Glomerular visceral epithelial cell (primary cell): ENCODE measurements around the gene C2orf92.
"Not testable (repeated sequence)": the region's sequence is repeated elsewhere in the genome, so short reads cannot be mapped to it uniquely, and the experiment has no call there.

Experiments used
- DNase-seq: peaks from one replicate; pipeline ENCODE4 v3.0.0-alpha.2; 2016; ENCODE audit errors: extremely low spot score

Gene C2orf92

GRCh38 chr2:97693476-97693875, 24.0 kb downstream of the C2orf92 start:
- no peak for DNase-seq

DNA sequence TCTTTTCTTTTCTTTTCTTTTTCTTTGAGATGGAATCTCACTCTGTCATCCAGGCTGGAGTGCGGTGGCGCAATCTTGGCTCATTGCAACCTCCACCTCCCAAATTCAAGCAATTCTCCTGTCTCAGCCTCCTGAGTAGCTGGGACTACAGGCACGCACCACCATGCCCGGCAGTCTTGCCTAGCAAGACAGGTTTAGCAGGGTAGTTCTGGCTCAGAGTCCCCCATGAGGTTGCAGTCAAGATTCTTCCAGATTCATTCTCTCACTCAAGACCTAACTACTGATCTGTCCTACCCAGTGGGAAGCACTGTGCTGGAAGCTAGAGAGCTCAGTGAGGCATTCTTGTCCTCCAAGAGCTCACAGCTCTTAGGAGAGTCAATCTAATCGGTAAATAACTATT, 26.2 kb downstream of the C2orf92 start:
- no peak for DNase-seq

DNA sequence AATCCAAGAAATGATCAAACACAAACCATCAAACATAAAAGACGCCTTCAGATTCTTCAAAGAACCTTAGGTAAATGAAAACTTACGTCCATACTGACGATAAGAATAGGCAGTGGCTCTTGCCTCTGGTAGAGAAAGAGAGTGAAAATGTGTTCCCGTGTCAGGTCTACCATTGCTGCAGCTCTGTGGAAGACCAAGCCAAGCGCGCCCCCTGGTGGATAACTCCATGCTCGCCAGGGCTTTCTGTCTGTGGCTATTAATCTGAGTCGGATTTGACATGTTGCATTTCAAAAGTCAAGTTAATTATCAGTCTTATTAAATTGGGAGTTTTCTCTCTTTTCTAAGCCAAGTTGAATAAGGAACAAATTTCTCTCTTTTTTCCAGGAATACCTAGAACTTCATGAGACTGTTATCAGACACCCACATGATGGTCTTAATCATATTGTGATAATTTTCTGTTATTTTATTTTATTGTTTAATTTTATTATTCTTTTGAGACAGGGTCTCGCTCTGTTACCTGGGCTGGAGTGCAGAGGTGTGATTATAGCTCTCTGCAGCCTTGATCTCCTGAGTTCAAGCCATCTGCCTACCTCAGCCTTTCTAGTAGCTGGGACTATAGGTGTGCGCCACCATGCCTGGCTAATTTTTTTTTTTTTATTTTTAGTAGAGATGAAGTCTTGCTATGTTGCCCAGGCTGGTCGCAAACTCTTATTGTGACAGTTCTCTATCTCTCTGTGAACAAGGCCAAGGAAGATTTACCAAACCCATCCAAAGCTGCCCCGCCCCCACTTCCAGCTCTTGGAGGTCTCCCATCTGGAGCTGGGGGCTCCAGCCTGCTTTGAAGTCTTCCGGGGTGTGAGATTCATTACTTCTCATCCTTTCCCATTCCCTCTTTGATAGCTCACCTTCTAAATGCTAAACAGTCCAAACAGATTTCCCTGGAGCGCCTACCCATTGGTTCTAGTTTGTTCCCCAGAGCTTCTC, 28.0 kb downstream of the C2orf92 start:
- peak; percentile 85 for DNase-seq

DNA sequence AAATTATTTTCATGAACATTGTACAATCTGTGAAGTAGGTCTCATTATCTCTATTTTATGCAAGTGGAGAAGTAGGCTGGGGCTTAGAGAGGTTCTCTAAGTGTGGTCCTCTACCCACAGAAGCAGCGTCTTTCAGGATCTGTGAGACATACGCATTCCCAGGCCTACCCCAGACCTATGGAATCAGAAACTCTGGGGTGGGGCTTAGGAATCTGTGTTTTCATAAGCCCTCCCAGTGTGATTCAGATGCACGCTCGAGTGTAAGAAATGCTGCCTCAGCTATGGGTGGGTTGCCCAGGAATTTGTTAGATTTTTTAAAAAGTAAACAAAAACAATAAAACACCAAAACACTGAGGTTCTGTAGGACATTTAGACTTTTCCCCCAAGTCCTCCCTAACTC, 29.0 kb downstream of the C2orf92 start:
- DNase-seq: no peak

DNA sequence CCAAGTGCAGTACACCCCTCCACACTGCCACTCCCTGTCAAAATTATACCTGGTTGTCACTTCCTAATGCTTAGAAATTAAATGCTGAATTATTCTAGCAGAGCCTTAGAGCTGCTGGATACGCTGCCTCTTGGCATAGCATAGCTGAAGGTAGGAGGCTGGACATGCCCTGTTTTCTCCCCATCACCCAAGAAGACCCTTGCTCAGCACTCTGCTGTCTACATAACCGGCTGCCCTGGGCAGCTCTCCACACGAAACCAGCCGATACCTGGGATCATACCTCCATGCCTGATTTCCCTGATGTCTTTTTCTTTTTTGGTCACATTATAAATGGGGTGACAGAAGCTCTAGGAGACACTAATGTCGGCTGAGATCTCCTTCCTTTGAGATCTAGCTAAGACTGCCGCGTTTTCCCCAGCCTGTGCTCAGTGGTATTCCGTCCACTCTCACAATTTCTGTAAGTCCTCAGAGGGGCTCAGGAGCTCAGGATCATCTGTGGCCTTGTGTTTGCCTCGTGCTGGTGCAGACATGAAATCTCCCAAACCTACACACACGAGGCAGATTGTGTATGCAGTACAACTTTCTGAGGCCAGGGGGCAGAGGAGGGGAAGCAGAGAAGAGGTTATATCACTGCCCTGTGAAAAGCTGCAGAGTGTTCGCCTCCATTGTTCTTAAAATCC, 30.4 kb downstream of the C2orf92 start:
- peak; percentile 46 for DNase-seq

DNA sequence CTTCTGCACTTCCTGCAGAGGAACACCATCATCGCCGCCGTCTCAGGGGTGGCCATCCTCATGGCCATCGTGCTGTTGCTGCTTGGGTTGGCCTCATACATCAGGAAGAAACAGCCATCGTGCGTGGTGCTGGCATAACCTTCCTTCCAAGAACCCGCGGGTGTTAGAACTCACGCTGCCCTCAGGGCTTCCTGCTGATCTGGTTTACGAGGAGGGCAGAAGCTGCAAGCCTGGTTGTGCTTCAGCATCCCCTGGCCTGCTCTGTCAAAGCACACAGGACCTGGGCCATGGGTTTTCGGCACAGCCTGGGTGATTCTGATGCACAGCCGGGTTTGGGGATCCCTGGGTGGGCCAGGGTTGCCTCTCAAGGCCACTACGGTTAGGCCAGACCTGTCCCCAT, 31.7 kb downstream of the C2orf92 start:
- no peak for DNase-seq

DNA sequence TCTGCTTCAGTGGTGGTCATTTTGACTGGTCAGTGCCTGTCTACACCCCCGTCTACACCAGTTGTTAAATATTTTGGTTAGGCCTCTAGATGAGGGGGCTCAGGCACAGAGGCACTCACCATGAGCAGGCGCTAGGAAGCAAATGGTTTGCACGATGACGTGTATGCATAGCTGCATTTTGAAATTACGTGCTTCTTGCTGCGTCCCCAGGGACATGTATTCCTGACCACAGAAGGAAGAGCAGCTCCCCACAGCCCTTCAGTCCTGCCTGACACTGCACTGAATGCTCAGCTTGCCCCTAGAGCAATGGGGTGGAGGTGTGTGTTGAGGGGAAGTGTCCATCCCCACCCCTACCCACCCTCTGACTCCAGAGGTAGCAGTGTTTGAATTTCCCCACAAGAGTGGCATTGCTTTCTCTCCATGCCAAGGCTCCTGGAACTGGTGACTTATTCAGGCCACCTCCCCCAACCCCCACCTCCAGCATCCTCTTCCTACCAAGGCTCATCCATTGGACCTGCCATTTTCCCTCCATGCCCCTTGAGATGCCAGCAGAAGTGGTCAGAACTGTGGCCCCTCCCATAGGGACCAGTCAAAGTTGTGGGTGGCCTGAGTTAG, 32.4 kb downstream of the C2orf92 start:
- no peak for DNase-seq

DNA sequence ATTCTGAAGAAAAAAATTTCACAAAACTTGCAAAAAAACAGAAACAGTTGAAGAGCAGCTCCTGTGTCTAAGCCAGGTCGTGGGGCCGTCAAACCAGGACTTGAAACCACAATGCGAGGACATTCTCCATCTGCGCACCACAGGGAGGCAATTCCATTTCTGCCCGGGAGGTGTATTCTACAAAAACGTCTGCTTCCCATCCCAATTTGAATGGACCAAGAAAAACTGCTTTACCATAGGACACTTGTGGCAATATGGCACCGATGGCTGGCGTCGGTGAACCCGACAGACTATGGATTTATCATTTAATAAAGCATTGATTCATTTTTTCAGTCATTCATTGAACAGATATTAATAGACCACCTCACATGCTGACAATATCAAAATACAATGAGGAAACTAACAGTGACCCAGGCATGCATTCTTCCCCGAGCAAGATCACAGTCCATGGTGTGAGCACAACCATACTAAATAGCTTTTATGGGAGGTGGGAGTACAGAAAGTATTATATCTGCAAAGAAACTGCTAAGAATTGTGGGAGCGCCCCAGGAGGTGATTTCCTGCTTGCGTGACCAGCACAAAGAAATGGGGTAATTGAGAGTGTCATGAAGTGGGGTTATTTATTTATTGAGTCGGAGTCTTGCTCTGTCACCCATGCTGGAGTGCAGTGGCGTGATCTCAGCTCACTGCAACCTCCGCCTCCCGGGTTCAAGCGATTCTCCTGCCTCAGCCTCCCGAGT, 33.4 kb downstream of the C2orf92 start:
- no peak for DNase-seq

DNA sequence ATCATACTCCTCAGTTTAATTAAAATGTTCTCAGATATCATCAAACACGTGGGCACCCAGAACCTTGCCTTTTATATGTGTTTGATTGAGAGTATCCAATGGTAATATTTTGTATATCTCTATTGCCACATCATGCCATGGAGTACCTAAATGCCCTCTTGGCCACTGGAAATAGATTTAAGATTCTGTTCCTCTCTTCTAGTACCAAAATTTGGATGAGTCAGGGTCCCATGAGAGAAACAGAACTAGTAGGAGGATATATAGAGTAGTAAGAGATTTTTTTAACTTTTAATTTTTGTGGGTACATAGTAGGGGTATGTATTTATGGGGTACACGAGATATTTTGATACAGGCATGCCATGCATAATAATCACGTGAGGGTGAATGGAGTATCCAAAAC, 34.2 kb downstream of the C2orf92 start:
- DNase-seq: no peak

DNA sequence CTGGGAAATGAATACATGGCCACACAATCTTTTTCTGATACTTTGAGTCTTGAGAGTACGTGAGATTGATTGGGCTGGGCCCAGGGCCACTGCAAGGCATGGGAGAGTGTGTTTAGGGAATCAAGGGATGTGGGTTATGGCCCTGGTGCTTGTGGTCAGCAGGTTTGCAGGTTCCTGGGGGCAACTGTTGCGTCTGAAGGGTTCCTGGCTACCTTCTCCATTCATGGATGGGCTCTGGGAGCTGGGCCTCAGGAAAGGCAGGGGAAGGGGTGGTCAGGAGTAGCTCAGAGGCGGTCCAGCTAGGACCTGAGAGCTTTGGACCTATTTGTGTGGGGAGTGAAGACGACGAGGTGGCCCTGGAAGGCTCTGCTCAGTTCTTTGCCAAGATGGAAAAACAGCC, 35.5 kb downstream of the C2orf92 start:
- no peak for DNase-seq

DNA sequence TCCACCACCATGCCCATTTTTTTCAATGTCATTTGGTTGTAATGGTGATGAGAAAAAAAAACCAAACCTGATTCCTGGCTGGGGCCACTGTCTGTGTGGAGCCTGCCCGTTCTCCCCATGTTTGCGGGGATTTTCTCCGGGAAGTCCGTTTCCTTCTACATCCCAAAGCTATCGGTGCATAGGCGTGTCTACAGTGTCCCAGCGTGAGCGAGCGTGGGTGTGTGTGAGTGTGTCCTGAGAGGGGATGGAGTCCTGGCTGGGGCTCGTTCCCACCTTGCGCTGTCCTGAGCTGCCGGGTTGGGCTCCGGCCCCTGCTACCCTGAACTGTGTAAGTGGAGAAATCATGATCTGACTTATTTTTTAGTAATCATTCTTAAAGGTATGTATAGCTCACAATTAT, 36.6 kb downstream of the C2orf92 start:
- no peak for DNase-seq

DNA sequence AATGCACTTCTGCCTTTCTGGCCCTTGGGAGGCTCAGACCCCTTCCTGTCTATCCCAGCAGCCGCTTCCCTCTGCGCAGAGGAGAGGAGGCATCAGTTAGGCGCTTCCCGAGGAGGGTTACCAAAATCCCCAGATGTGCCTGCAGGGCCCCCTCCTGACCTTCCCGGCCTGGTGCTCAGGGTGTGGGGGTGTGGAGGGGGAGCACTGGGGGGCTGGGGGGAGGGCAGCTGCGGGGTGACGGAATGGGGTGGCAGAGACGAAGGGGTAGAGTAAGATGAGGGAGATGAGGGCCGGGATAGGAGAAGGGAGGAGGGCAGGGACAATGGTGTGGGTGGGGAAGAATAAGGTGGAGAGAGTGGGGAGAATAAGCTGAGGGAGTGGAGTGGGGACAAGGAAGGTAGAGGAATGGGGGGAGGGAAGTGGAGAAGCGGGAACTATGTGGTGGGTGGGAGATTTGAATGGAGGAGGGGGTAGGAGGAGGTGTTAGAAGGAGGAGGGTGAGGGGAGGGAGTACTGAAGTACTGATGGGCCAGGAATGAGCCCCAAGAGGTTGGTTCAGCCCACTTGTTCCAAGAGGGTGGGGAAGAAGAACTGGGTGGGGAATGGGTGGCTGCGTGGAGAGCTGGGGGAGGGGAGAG, 37.3 kb downstream of the C2orf92 start:
- no peak for DNase-seq

DNA sequence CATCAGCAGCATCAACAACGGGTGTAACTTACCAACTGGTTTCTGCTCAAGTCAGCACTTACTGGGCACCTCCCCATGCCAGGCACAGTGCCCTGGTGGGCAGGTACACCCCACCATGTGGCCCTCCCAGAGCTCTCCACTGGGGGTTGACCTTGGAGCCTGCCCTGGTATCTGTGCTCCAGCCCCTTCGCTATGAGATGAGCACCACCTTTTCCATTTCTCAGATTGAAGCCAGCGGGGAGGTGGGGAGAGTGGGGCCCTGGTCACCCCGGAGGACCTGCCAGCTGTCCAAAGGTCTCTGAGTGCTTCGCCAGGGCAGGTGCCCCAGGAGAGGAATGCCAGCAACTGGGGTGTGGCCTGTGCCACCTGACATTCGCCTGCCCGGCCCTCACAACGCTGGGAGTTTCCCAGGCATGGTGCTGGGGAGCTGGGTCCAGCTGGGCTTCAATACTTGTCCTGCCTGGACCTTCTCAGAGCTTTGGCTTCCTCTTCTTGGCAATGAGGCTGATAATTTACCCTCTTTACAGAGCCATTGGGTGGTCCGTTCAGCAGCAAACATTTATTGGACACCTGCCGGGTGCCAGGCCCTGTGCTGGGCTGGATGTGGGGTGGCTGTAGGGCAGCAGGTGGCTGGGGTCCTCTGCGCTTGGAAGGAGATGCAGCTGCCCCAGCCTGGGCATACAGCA, 38.0 kb downstream of the C2orf92 start:
- no peak for DNase-seq

- no peak for DNase-seq
These were observed 38.5 kb downstream of the C2orf92 start for GRCh38 chr2:97708048-97708380.

DNA sequence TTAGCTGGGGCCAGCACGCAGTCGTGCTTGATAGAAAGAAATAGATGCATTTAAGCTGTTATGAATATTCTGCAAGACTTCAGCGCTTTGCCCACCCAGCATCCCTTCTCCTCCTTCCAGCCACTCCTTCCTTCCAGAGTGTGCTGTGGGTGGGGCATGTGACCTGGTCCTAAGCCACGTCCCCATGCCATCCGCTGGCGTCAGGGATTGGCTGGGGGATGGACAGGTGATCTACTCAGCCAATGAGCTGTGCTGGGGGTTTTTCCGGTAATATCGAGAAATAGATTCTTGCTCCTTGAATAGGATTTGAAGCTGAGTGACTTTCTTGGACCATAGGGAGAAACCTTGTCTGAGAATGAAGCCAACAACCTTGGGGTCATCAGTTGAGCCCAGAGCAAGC, 39.1 kb downstream of the C2orf92 start:
- DNase-seq: no peak

DNA sequence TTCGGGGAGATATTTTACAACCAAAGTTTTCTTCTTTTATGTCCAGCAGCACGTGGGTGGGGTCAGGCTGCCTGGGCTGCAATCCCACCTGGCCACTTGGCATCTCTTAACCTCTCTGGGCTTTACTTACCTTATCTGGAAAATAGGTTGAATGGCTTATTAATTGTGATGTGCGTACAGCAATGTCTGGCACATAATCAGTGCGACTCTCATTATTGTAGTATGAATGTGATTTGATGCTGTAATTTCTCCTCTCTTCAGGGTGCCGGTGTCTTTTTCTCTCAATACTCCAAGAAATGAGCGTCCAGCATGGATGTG, 41.8 kb downstream of the C2orf92 start:
- no peak for DNase-seq

GRCh38 chr2:97712175-97712574, 42.7 kb downstream of the C2orf92 start:
- not testable (repeated sequence) for DNase-seq

DNA sequence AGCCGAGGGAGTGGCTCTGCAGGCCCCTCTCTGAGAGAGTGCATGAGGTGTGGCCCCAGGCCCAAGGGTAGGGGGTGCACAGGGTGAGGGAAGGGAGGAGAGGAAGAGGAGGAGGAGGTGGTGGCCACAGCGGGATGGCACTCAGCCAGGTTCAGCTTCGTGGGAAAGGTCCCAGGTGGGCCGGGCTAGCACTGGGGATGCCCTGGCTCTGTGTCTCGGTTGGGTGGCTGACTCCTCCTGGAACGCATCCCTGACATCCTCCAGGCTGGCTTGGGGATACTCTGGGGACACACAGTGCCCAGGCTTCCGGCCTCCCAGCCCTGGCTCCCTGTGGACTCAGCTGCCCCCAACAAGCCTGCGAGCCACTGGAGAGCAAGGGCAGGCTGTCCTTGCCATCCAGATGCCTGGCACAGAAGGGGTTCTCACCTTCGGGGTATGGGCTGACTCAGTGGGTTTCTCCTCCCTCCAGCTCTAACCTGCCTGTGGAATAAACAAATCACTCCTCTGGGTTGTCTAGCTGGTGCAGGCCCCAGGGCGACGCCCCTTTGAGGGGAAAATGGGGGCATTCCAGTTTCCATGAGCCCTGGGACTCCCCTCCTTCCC, 43.3 kb downstream of the C2orf92 start:
- no peak for DNase-seq

DNA sequence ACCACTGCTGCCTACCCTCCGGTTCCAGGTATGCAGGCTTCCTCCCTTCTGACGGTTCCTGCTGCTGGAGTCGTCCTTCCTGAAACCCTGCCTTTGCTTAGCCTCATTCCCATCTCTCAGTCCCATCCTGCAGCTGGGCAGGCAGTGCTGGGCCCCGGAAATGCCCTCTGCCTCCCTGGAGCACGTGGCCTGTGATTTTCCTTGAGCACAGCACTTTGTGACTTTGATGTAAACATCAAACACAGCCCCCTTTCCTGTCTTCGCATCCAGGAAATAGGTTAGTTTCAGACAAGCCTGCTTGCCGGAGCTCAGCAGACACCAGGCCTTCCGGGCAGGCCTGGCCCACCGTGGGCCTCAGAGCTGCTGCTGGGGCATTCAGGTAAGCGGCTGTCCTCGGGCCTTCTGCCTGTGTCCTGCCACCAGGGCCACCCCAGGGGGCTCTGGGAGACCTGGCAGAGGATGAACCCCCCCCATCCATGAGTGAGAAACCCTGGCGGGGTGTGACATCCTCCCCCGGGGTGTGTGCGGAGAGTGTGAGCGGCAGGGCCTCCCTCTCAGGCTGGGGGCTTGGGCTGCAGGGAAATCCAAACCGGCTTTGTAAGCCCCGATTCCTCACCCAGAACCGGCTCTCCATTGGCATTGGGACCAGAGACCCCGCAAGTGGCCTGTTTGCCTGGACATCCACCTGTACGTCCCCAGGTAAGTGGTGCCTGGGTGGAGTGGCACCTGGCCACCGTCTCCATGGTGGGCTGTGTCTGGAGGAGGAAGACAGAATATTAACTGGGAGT, 44.0 kb downstream of the C2orf92 start, which contains the start of gene ZAP70:
ZAP70 (plus strand) TSS at position 281 of the 788 bp plus-strand sequence. CDS start 10,461 bp downstream, outside the sequence.
- no peak for DNase-seq
